Measurements from ENCODE around the gene AMDHD1. TPM values are rescaled to one million over a fixed set of nuclear protein-coding genes. Genes with fewer than 3 reads are reported as not detected.

Gene AMDHD1
- total RNA-seq, 1 donor from 2014 or later, result 0.21 TPM

DNA sequence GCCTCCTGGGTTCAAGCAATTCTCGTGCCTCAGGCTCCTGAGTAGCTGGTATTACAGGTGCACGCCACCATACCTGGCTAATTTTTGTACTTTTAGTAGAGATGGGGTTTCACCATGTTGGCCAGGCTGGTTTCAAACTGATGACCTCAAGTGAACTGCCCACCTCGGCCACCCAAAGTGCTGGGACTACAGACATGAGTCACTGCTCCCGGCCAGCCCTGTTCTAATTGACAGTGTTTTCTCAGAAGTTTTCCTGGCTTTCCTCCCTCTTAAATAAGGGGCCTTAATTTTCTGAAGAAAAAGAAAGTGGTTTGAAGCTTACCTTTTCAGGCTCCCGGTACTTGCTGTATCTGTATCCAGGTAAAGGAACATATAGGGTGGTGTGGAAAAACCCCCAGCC, 51.3 kb downstream of the AMDHD1 start:
- no peaks in the 10 kb centered on the region for H3K9me3 Mint-ChIP-seq
- no peak overlapping the region for H3K4me3 Mint-ChIP-seq
- H3K4me1 Mint-ChIP-seq, result peaks cover 9% of the 10 kb centered on the region
- DNase-seq, result no peak
- no peaks in the 10 kb centered on the region for H3K36me3 Mint-ChIP-seq (ENCODE audit: low read depth)
- intact Hi-C loops (cut with micrococcal nuclease), result no loop called here
- peaks cover 5% of the 10 kb centered on the region for H3K27me3 Mint-ChIP-seq
- H3K27ac Mint-ChIP-seq, result no peak overlapping the region

GRCh38 chr12:95995238-95996031, 52.3 kb downstream of the AMDHD1 start:
- DNase-seq, result no peak
- Mint-ChIP-seq H3K36me3 (ENCODE audit: low read depth) (peaks cover 2% of the 10 kb centered on the region), H3K4me1 (peaks cover 9% of the 10 kb centered on the region), H3K4me3 (no peak overlapping the region), H3K27ac (no peak overlapping the region), H3K9me3 (no peaks in the 10 kb centered on the region), H3K27me3 (peaks cover 5% of the 10 kb centered on the region)
- intact Hi-C loops (cut with micrococcal nuclease), result no loop called here

- H3K4me3 Mint-ChIP-seq, result no peak within 1 kb of the TSS
- no peaks in the 10 kb centered on the region for H3K9me3 Mint-ChIP-seq
- no peak within 1 kb of the TSS for H3K27ac Mint-ChIP-seq
- intact Hi-C loops (cut with micrococcal nuclease), result no loop called here
- DNase-seq, result no peak
- H3K27me3 Mint-ChIP-seq, result peaks cover 5% of the 10 kb centered on the region
- H3K4me1 Mint-ChIP-seq, result peaks cover 9% of the 10 kb centered on the region
- peaks cover 7% of the 10 kb centered on the region for H3K36me3 Mint-ChIP-seq (ENCODE audit: low read depth)
Observed at GRCh38 chr12:95996034-95996658, 53.0 kb downstream of the AMDHD1 start, which contains the start of gene HAL. HAL (minus strand) TSS chr12:95996344; CDS start chr12:95995910, 434 bp downstream.

DNA sequence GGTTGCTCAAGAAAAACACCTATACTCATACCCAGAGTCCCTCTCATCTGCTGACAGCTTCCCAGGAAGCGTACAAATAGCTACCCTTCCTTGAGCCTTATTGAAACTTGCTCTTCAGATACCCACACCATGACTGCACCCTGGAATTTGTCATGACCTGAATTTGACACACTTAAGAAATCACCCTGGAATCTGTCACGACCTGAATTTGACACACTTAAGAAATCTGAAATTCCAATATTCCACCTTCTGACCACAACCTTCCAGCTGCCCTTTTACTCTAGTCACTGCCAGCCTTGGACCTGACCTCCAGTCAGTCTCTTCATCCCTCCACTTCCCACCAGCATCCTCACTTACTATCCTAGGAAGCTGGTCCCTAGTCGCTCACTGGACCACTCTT, 54.1 kb downstream of the AMDHD1 start:
- peaks cover 9% of the 10 kb centered on the region for H3K4me1 Mint-ChIP-seq
- intact Hi-C loops (cut with micrococcal nuclease), result no loop called here
- H3K9me3 Mint-ChIP-seq, result no peaks in the 10 kb centered on the region
- peak overlapping the region; percentile 20 for H3K27ac Mint-ChIP-seq
- no peak for DNase-seq
- peaks cover 8% of the 10 kb centered on the region for H3K36me3 Mint-ChIP-seq (ENCODE audit: low read depth)
- peaks cover 5% of the 10 kb centered on the region for H3K27me3 Mint-ChIP-seq
- H3K4me3 Mint-ChIP-seq, result no peak overlapping the region

- Mint-ChIP-seq H3K9me3 (no peaks in the 10 kb centered on the region), H3K4me1 (peaks cover 9% of the 10 kb centered on the region), H3K4me3 (no peak overlapping the region), H3K27ac (no peak overlapping the region), H3K36me3 (ENCODE audit: low read depth) (peaks cover 13% of the 10 kb centered on the region), H3K27me3 (peaks cover 2% of the 10 kb centered on the region)
- DNase-seq, result no peak
- intact Hi-C loops (cut with micrococcal nuclease), result loop anchor here (1.0 to 2.0 kb wide), 3 partner anchors 55 to 139 kb away; partner anchors contain the start of genes AMDHD1 and CCDC38
Observed at GRCh38 chr12:95997911-95998510, 54.9 kb downstream of the AMDHD1 start.

DNA sequence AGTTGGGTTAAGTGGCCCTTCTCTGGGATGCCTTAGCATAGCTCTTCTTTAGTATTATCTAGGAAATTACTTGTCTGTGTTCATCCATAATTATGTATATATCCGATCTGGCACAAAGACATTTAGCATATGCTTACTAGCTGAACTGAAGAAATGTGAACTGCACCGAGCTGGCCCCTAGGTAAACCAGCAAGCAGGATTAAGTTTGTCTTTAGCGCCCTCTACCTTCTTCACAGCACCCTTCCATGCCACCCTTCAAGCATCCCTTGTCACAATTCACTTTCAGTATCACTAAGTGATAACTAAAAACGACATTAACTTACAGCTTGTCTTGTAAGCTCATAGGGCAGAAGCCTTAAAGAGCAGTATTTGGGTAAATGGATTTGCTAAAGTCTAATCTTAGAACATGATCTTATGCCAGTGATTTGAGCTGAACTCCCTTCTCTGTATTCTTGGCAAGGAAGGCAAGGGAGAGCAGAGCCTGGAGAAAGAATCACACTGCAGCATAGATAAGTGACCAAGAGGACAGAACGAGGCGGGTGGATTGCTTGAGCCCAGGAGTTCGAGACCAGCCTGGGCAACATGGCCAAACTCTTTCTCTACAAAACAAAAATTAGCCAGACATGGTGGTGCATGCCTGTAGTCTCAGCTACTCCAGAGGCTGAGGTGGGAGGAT, 55.6 kb downstream of the AMDHD1 start:
- Mint-ChIP-seq H3K36me3 (ENCODE audit: low read depth) (peaks cover 13% of the 10 kb centered on the region), H3K4me3 (no peak overlapping the region), H3K4me1 (peaks cover 9% of the 10 kb centered on the region), H3K27me3 (no peaks in the 10 kb centered on the region), H3K27ac (peak overlapping the region; percentile 7), H3K9me3 (no peaks in the 10 kb centered on the region)
- DNase-seq, result peak; percentile 86
- intact Hi-C loops (cut with micrococcal nuclease), result loop anchor here (1.0 to 2.0 kb wide), 3 partner anchors 56 to 139 kb away; partner anchors contain the start of genes AMDHD1 and CCDC38

DNA sequence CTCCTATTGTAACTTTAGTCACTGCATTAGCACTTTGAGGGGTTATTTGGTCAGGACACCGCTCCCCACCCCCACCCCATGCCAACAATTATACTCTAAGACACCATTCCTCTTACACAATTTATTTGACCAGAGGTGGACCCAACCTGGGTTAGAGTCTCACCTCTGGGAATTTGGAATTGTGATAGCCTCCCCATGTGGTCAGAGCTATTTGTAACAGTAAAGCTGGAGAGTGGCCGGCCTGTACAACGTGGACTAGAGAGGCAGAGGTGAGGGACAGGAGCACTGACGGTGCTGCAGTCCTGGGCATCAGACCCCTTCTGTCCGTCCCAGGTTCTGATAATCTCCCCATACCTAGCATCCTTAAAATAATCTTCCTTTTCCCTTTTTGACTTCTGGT, 56.4 kb downstream of the AMDHD1 start:
- Mint-ChIP-seq H3K27me3 (no peaks in the 10 kb centered on the region), H3K27ac (no peak overlapping the region), H3K9me3 (no peaks in the 10 kb centered on the region), H3K36me3 (ENCODE audit: low read depth) (peaks cover 15% of the 10 kb centered on the region), H3K4me3 (no peak overlapping the region), H3K4me1 (peaks cover 9% of the 10 kb centered on the region)
- intact Hi-C loops (cut with micrococcal nuclease), result loop anchor here (2.0 kb wide), 1 partner anchor 57 kb away; the partner anchor contains the start of genes AMDHD1 and CCDC38
- DNase-seq, result no peak

- H3K27ac Mint-ChIP-seq, result no peak overlapping the region
- H3K36me3 Mint-ChIP-seq (ENCODE audit: low read depth), result peaks cover 26% of the 10 kb centered on the region
- no peaks in the 10 kb centered on the region for H3K27me3 Mint-ChIP-seq
- no peaks in the 10 kb centered on the region for H3K9me3 Mint-ChIP-seq
- intact Hi-C loops (cut with micrococcal nuclease), result no loop called here
- no peak overlapping the region for H3K4me3 Mint-ChIP-seq
- no peak for DNase-seq
- H3K4me1 Mint-ChIP-seq, result peaks cover 9% of the 10 kb centered on the region
Observed at GRCh38 chr12:96000858-96001257, 57.7 kb downstream of the AMDHD1 start.

- Mint-ChIP-seq H3K4me3 (no peak overlapping the region), H3K4me1 (no peaks in the 10 kb centered on the region), H3K9me3 (no peaks in the 10 kb centered on the region), H3K36me3 (ENCODE audit: low read depth) (peaks cover 41% of the 10 kb centered on the region), H3K27ac (no peak overlapping the region), H3K27me3 (no peaks in the 10 kb centered on the region)
- intact Hi-C loops (cut with micrococcal nuclease), result no loop called here
- DNase-seq, result no peak
Observed at GRCh38 chr12:96006727-96007126, 63.6 kb downstream of the AMDHD1 start.

DNA sequence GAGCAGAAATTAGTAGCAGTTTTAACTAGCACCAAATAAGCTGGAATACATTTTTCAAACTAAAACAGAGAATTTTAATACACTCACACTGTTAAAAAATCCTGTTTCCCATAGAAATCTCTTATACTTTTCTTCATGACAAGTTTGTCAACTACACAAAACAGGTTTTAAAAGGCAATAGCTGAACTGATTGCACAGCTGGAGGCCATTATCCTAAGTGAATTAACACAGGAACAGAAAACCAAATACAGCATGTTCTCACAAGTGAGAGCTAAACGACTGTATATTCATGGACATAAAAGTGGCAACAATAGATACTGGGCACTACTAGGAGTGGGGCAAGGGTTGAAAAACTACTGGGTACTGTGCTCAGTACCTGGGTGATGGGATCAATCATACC, 64.6 kb downstream of the AMDHD1 start:
- H3K27me3 Mint-ChIP-seq, result no peaks in the 10 kb centered on the region
- H3K4me1 Mint-ChIP-seq, result no peaks in the 10 kb centered on the region
- H3K4me3 Mint-ChIP-seq, result no peak overlapping the region
- no peaks in the 10 kb centered on the region for H3K9me3 Mint-ChIP-seq
- H3K36me3 Mint-ChIP-seq (ENCODE audit: low read depth), result peaks cover 41% of the 10 kb centered on the region
- H3K27ac Mint-ChIP-seq, result no peak overlapping the region
- no peak for DNase-seq
- intact Hi-C loops (cut with micrococcal nuclease), result no loop called here

GRCh38 chr12:96014943-96015599, 71.9 kb downstream of the AMDHD1 start:
- Mint-ChIP-seq H3K27me3 (no peaks in the 10 kb centered on the region), H3K4me3 (no peak overlapping the region), H3K9me3 (no peaks in the 10 kb centered on the region), H3K27ac (no peak overlapping the region), H3K4me1 (no peaks in the 10 kb centered on the region), H3K36me3 (ENCODE audit: low read depth) (peaks cover 34% of the 10 kb centered on the region)
- intact Hi-C loops (cut with micrococcal nuclease), result no loop called here
- DNase-seq, result no peak

GRCh38 chr12:96015672-96016071, 72.5 kb downstream of the AMDHD1 start:
- Mint-ChIP-seq H3K27ac (no peak overlapping the region), H3K27me3 (no peaks in the 10 kb centered on the region), H3K4me3 (no peak overlapping the region), H3K36me3 (ENCODE audit: low read depth) (peaks cover 31% of the 10 kb centered on the region), H3K4me1 (no peaks in the 10 kb centered on the region), H3K9me3 (no peaks in the 10 kb centered on the region)
- intact Hi-C loops (cut with micrococcal nuclease), result no loop called here
- DNase-seq, result peak; percentile 55

Measured in activated CD4-positive, alpha-beta T cell treated with anti-CD3 and anti-CD28 coated beads, Interleukin-2, amount 10 ng/mL, durations not matched to agents 24 days and 14 days (primary cell).